Astrocyte (in vitro differentiated cells and primary cell): ENCODE measurements around the gene PCSK5.

Source experiments
- CTCF ChIP-seq: IDR thresholded peaks from 2 replicates; pipeline ENCODE4 v1.5.1; 2011; ENCODE audit warnings: low read depth, mild to moderate bottlenecking, inconsistent platforms, low read length, moderate library complexity; ENCODE audit not compliant: insufficient read depth
- EZH2 ChIP-seq: IDR thresholded peaks from 2 replicates; pipeline ENCODE4 v1.6.1; 2012; ENCODE audit warnings: mild to moderate bottlenecking, low read length, inconsistent platforms; ENCODE audit not compliant: insufficient read depth

GRCh38 chr9:76092572-76092971 is 202.1 kb downstream of the PCSK5 start:
- TF ChIP-seq CTCF: no peak
- TF ChIP-seq EZH2: no peak
